ENCODE measurements around the gene DRICH1.
"Not testable (repeated sequence)": the region's sequence is repeated elsewhere in the genome, so short reads cannot be mapped to it uniquely, and the experiment has no call there.

DRICH1 gene

GRCh38 chr22:23565915-23566704, 66.0 kb downstream of the DRICH1 start:
- DNase-seq: no peak

- DNase-seq: no peak
Measured at GRCh38 chr22:23565305-23565914, 66.7 kb downstream of the DRICH1 start.

GRCh38 chr22:23564276-23564675, 67.8 kb downstream of the DRICH1 start:
- no peak for DNase-seq

GRCh38 chr22:23563111-23563510, 69.0 kb downstream of the DRICH1 start:
- DNase-seq: no peak

GRCh38 chr22:23562186-23562585, 69.9 kb downstream of the DRICH1 start:
- DNase-seq: no peak

- not testable (repeated sequence) for DNase-seq
Measured at GRCh38 chr22:23561025-23561510, 71.1 kb downstream of the DRICH1 start.

- not testable (repeated sequence) for DNase-seq
Measured at GRCh38 chr22:23560215-23560614, 71.9 kb downstream of the DRICH1 start.

Measured in NCI-H226 (cell line).